Pancreas (tissue), 10 donors: ENCODE measurements around the gene STK38L. TPM values are rescaled to one million over a fixed set of nuclear protein-coding genes. Genes with fewer than 3 reads are reported as not detected.

Experiments
- ATAC-seq, 4 donors: fragments of 200-7000 bp; cut with Tn5 transposase; one replicate each; pipeline versions ENCODE4 v1.8.0 to v1.9.1; 2020; ENCODE audit warnings: mild to moderate bottlenecking in 4 of 4, moderate library complexity in 4 of 4
- DNase-seq, 6 donors: peaks; one replicate each; pipeline ENCODE4 v3.0.0-alpha.2; 2020
- FAIRE-seq: peaks from 2 replicates; lab custom pipeline; 2012; peaks lifted over from hg19 to GRCh38; lab: Jason Lieb, UNC
- H3K27ac ChIP-seq, 4 donors: fragments of 200-600 bp; sonication (generic); 1 replicate in 3 of 4; 2 replicates in 1 of 4; pipeline versions ENCODE4 v1.5.0 to v1.8.0; 2020
- H3K27me3 ChIP-seq, 4 donors: fragments of 200-600 bp; one replicate each; pipeline ENCODE4 v1.8.0; 2021
- H3K36me3 ChIP-seq, 3 donors: fragments of 200-600 bp; sonication (generic) in 1 of 3; one replicate each; pipeline versions ENCODE4 v1.5.0 to v1.8.0; 2020 to 2021
- H3K4me1 ChIP-seq, 3 donors: fragments of 200-600 bp; one replicate each; pipeline ENCODE4 v1.8.0; 2021
- H3K4me3 ChIP-seq, 4 donors: fragments of 200-600 bp; sonication (generic) in 2 of 4; one replicate each; pipeline versions ENCODE4 v1.5.0 to v1.8.0; 2020 to 2021
- H3K9me3 ChIP-seq, 4 donors: fragments of 200-600 bp; one replicate each; pipeline ENCODE4 v1.8.0; 2021
- WGBS, 2 donors: extraction: QIAGEN DNeasy Blood & Tissue Kit; methylation state at CpG; one replicate each; pipeline ENCODE4 v1.1.7; 2013; 5-methylcytosine and 5-hydroxymethylcytosine counted together
- intact Hi-C, 3 donors: fragments of 100-400 bp; cut with DNase I; formaldehyde crosslinking; loops; one replicate each; pipeline versions ENCODE4 v1.11.1 to v1.14.2; 2022
- polyA plus RNA-seq, 2 donors: library from polyadenylated mRNA; stranded (reverse); fragments of 200-250 nt; gene quantifications; one replicate each; pipeline ENCODE4 v1.2.3, GENCODE V29; 2013
- total RNA-seq, 6 donors: library from RNA; stranded (reverse); fragmentation: NEBNext Ultra II Directional in 4 of 6; extraction: Animal tissue kit (Norgen Biotek cat#: 25700) in 4 of 6; gene quantifications; one replicate each; pipeline versions ENCODE4 v1.2.1 to v1.2.4, GENCODE V29; 2021 to 2023
- TF ChIP-seq, protein P1 (sequence below), 4 donors: fragments of 200-600 bp; sonication (generic) in 3 of 4; IDR thresholded peaks; one replicate each; pipeline versions ENCODE4 v1.5.0 to v1.8.0; 2021; ENCODE audit warnings: antibody characterized with exemption in 4 of 4
- donor health status: healthy with polysubstance abuse.
- donor health status: DM: no; HTN: no; CAD: no; lungs with moderate emphysema.
- donor health status: DM: no; HTN: no; CAD: no.
- donor health status: control.
- donor health status: control.
- donor health status: Bipolar disorder and iron deficiency.
- donor health status: DM: yes; HTN: yes; CAD: no.
- donor health status: DM: no; HTN: no; CAD: no.
- donor health status: DM: no; HTN: no; CAD: no.
- donor health status: DM: yes; HTN: yes; CAD: no.

STK38L gene
- total and polyA plus RNA-seq, 8 donors: 6.3 to 49.9 (median 12.0) TPM

- intact Hi-C loops: no loop called here
- no peaks in the 10 kb centered on the region for H3K27me3 ChIP-seq
- no peak overlapping the region for H3K4me3 ChIP-seq
- ATAC-seq: no peak
- FAIRE-seq: no peak
- DNase-seq: no peak
- no peaks in the 10 kb centered on the region for H3K9me3 ChIP-seq
- H3K4me1 ChIP-seq: no peaks in the 10 kb centered on the region
- no peaks in the 10 kb centered on the region for H3K36me3 ChIP-seq
- no peak overlapping the region for H3K27ac ChIP-seq
- WGBS, 2 donors: 92 to 96% methylated on average over 9 of the region's 9 CpGs
- TF ChIP-seq, protein P1, sequence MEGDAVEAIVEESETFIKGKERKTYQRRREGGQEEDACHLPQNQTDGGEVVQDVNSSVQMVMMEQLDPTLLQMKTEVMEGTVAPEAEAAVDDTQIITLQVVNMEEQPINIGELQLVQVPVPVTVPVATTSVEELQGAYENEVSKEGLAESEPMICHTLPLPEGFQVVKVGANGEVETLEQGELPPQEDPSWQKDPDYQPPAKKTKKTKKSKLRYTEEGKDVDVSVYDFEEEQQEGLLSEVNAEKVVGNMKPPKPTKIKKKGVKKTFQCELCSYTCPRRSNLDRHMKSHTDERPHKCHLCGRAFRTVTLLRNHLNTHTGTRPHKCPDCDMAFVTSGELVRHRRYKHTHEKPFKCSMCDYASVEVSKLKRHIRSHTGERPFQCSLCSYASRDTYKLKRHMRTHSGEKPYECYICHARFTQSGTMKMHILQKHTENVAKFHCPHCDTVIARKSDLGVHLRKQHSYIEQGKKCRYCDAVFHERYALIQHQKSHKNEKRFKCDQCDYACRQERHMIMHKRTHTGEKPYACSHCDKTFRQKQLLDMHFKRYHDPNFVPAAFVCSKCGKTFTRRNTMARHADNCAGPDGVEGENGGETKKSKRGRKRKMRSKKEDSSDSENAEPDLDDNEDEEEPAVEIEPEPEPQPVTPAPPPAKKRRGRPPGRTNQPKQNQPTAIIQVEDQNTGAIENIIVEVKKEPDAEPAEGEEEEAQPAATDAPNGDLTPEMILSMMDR (IDR thresholded peaks at IDR 0.05): no peak
Observed at GRCh38 chr12:27213830-27214787, 30.0 kb upstream of the STK38L start.

DNA sequence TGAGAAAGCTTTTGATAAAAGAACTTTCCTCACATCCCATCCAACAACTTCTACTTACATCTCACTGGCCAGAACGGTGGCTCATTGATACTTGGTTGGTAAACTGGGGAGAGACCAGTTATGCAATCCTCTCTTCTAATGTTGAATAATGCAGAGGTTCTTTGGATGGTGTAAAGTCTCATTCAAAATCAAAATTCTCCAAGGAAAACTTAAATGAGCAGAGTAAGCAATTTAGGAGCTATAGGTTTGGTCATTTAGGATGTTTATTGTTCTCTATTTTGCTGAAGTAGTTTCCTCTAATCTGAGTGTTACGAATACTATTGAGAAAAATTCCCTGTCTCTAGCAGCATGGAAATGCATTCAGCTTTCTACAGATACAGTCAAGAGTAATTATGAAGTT, 26.5 kb upstream of the STK38L start:
- H3K9me3 ChIP-seq: no peaks in the 10 kb centered on the region
- WGBS, 2 donors: 89 to 99% methylated on average over 2 of the region's 2 CpGs
- no peaks in the 10 kb centered on the region for H3K36me3 ChIP-seq
- ATAC-seq (no peak), DNase-seq (no peak), FAIRE-seq (no peak)
- H3K4me1 ChIP-seq: no peaks in the 10 kb centered on the region
- intact Hi-C loops: no loop called here
- no peak overlapping the region for H3K27ac ChIP-seq
- H3K27me3 ChIP-seq: no peaks in the 10 kb centered on the region
- H3K4me3 ChIP-seq: no peak overlapping the region
- TF ChIP-seq, protein P1 (IDR thresholded peaks at IDR 0.05): no peak

DNA sequence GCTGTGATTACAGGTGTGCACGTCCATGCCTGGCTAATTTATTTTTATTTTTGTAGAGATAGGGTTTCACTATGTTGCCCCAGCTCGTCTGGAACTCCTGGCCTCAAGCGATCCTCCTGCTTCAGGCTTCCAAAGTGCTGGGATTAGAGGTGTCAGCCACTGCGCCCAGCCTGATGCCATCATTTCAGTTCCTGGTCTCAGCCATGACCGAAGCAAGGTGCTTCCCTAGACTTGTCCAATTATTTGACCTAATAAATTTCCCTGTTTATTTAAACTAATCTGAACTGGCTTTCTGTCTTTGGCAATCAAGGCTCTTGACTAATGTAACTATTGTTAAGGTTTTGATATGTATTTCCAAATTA, 24.4 kb upstream of the STK38L start:
- intact Hi-C loops: no loop called here
- Histone ChIP-seq H3K4me1 (no peaks in the 10 kb centered on the region), H3K9me3 (no peaks in the 10 kb centered on the region), H3K27ac (no peak overlapping the region), H3K27me3 (no peaks in the 10 kb centered on the region), H3K36me3 (no peaks in the 10 kb centered on the region), H3K4me3 (no peak overlapping the region)
- ATAC-seq (no peak), DNase-seq (no peak), FAIRE-seq (no peak)
- 81 to 92% methylated on average over 5 of the region's 5 CpGs for WGBS, 2 donors
- TF ChIP-seq, protein P1 (IDR thresholded peaks at IDR 0.05): no peak

DNA sequence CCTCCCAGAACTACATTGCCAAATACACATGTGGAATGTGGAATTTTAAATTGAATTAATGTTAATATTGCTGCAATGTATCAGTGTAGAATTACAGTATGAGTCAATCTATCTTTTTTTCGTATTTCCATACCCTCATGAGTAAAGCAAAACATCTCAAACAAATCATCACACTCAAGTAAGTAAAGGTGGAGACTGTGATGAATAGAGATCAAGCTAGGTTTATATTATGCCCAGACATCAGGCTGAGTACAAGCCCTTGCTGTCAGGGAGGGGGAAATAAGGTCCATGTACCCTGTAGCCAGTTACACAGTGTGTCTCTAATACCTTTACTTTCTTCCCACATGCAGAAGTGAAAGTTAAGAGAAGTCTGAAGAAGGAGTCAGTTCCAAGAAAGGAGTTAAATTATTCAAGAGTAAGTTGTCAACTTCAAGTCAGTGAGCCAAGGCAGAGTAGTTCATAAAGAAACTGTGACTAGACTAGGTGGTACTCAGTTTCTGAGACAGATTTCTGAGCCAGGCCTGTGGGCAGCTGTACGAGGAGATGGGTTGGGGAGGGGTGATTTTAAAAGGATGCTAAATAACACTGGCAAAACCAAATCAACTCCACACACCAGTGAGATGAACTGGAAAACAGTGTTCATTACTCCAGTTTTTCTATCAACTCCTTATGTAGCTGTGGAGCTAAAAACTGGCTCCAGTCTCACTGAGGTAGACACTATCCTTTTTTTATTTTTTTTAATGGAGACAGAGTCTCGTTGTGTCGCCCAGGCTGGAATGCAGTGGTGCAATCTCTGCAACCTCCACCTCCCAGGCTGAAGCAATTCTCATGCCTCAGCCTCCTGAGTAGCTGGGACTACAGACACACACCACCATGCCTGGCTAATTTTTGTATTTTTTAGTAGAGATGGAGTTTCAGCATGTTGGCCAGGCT, 23.8 kb upstream of the STK38L start:
- TF ChIP-seq, protein P1 (IDR thresholded peaks at IDR 0.05): no peak
- H3K4me1 ChIP-seq: no peaks in the 10 kb centered on the region
- H3K27ac ChIP-seq: no peak overlapping the region
- DNase-seq: no peak
- H3K4me3 ChIP-seq: no peak overlapping the region
- 79 to 90% methylated on average over 4 of the region's 4 CpGs for WGBS, 2 donors
- no peaks in the 10 kb centered on the region for H3K9me3 ChIP-seq
- no peak for ATAC-seq
- no peaks in the 10 kb centered on the region for H3K36me3 ChIP-seq
- no peaks in the 10 kb centered on the region for H3K27me3 ChIP-seq
- intact Hi-C loops: no loop called here
- no peak for FAIRE-seq
